H1 (cell line): ENCODE measurements around the gene PRTN3. TPM values are rescaled to one million over a fixed set of nuclear protein-coding genes. Genes with fewer than 3 reads are reported as not detected.

ENCODE experiments used
- CTCF ChIA-PET: fragments of 300-600 bp; sonication (Branson Sonifier 250); formaldehyde crosslinking; loops from one replicate; lab custom pipeline; 2021; ENCODE audit not compliant: partially characterized antibody; lab: Charles Lee
- POLR2A ChIA-PET: fragments of 300-600 bp; sonication (Branson Sonifier 250); formaldehyde crosslinking; loops from one replicate; lab custom pipeline; 2021; ENCODE audit warnings: inconsistent platforms; ENCODE audit not compliant: partially characterized antibody; lab: Charles Lee
- DNase-seq, 2 experiments: peaks; one replicate each; pipeline versions ENCODE4 v3.0.0 to v3.0.0-alpha.2; 2010 to 2022; ENCODE audit warnings: low spot score in 2 of 2, low read depth in 1 of 2, mixed read lengths in 1 of 2
- FAIRE-seq: peaks from 2 replicates; lab custom pipeline; 2011; peaks lifted over from hg19 to GRCh38; lab: Jason Lieb, UNC
- H2AFZ ChIP-seq: 2 replicates; pipeline ENCODE4 v1.8.1; 2012; ENCODE audit warnings: low read length, inconsistent platforms
- H2AK5ac ChIP-seq: 2 replicates; pipeline ENCODE4 v1.6.1; 2013; ENCODE audit warnings: low read depth, low read length
- H2BK120ac ChIP-seq: replicated peaks from 2 replicates; pipeline ENCODE3; 2013; ENCODE audit warnings: low read depth, low read length, inconsistent platforms
- H2BK12ac ChIP-seq: 2 replicates; pipeline ENCODE4 v1.6.1; 2013; ENCODE audit warnings: low read depth, low read length
- H2BK15ac ChIP-seq: 2 replicates; pipeline ENCODE4 v1.6.1; 2013; ENCODE audit warnings: low read length
- H2BK20ac ChIP-seq: 2 replicates; pipeline ENCODE4 v1.6.1; 2013; ENCODE audit warnings: low read length
- H2BK5ac ChIP-seq: 2 replicates; pipeline ENCODE4 v1.6.1; 2013; ENCODE audit warnings: low read depth, low read length
- H3K14ac ChIP-seq: 2 replicates; pipeline ENCODE4 v1.6.1; 2013; ENCODE audit warnings: inconsistent platforms; ENCODE audit not compliant: insufficient read length
- H3K18ac ChIP-seq: 2 replicates; pipeline ENCODE4 v1.6.1; 2013; ENCODE audit warnings: low read length; ENCODE audit errors: extremely low read depth
- H3K23ac ChIP-seq: 2 replicates; pipeline ENCODE4 v1.6.1; 2013; ENCODE audit warnings: inconsistent platforms; ENCODE audit not compliant: insufficient read length
- H3K23me2 ChIP-seq: 2 replicates; pipeline ENCODE4 v1.6.1; 2013; ENCODE audit warnings: low read depth, low read length
- H3K27ac ChIP-seq: 2 replicates; pipeline ENCODE4 v1.6.1; 2011; ENCODE audit warnings: low read depth, low read length, inconsistent platforms
- H3K27me3 ChIP-seq, 4 experiments: replicated peaks in 1 of 4; 1 replicate in 1 of 4; 2 replicates in 3 of 4; pipeline versions ENCODE4 v1.6.1 to v1.8.1; 2011 to 2013; ENCODE audit warnings: low read length in 3 of 4, mild to moderate bottlenecking in 3 of 4, inconsistent platforms in 2 of 4, mixed read lengths in 2 of 4, moderate library complexity in 1 of 4; ENCODE audit not compliant: control insufficient read depth in 3 of 4, insufficient read depth in 3 of 4; ENCODE audit errors: extremely low read depth in 1 of 4
- H3K36me3 ChIP-seq, 4 experiments: 2 replicates each; pipeline versions ENCODE4 v1.6.1 to v1.8.1; 2011 to 2013; ENCODE audit warnings: mild to moderate bottlenecking in 4 of 4, low read length in 3 of 4, moderate library complexity in 2 of 4, control low read depth in 1 of 4, inconsistent platforms in 1 of 4; ENCODE audit not compliant: insufficient read depth in 4 of 4, control insufficient read depth in 2 of 4
- H3K4ac ChIP-seq: replicated peaks from 2 replicates; pipeline ENCODE3; 2013; ENCODE audit warnings: low read length, low read depth, mixed read lengths, inconsistent platforms; ENCODE audit not compliant: insufficient read length
- H3K4me1 ChIP-seq, 4 experiments: replicated peaks in 1 of 4; 1 replicate in 1 of 4; 2 replicates in 3 of 4; pipeline versions ENCODE4 v1.6.1 to v1.8.1; 2011 to 2013; ENCODE audit warnings: low read length in 3 of 4, inconsistent platforms in 2 of 4, mixed read lengths in 1 of 4; ENCODE audit not compliant: insufficient read depth in 4 of 4, control insufficient read depth in 3 of 4
- H3K4me2 ChIP-seq, 2 experiments: 2 replicates each; pipeline versions ENCODE4 v1.6.1 to v1.8.1; 2011 to 2013; ENCODE audit warnings: low read depth in 2 of 2, low read length in 2 of 2, control low read depth in 1 of 2, inconsistent platforms in 1 of 2, mild to moderate bottlenecking in 1 of 2; ENCODE audit not compliant: insufficient read depth in 1 of 2
- H3K4me3 ChIP-seq, 4 experiments: fragments of 200-600, 300-600 bp in 1 of 4; sonication (generic), shearing (Covaris generic), sonication (Bioruptor Twin) in 1 of 4; 2 replicates each; pipeline versions ENCODE4 v1.5.1 to v1.8.1; 2011 to 2016; ENCODE audit warnings: low read length in 4 of 4, low read depth in 3 of 4, control low read depth in 2 of 4, inconsistent platforms in 2 of 4, mild to moderate bottlenecking in 2 of 4, mixed read lengths in 1 of 4, moderate library complexity in 1 of 4; ENCODE audit not compliant: insufficient read depth in 2 of 4; ENCODE audit errors: extremely low read depth in 1 of 4
- H3K56ac ChIP-seq: replicated peaks from 2 replicates; pipeline ENCODE3; 2013; ENCODE audit warnings: low read depth, mild to moderate bottlenecking, mixed read lengths, low read length, inconsistent platforms; ENCODE audit not compliant: insufficient read length
- H3K79me1 ChIP-seq: 2 replicates; pipeline ENCODE4 v1.6.1; 2013; ENCODE audit warnings: low read depth, low read length, control low read depth
- H3K79me2 ChIP-seq, 2 experiments: 2 replicates each; pipeline versions ENCODE4 v1.6.1 to v1.8.1; 2012 to 2013; ENCODE audit warnings: low read length in 2 of 2, mild to moderate bottlenecking in 2 of 2, inconsistent platforms in 1 of 2; ENCODE audit not compliant: insufficient read depth in 2 of 2, control insufficient read depth in 1 of 2
- H3K9ac ChIP-seq, 4 experiments: replicated peaks in 1 of 4; 1 replicate in 1 of 4; 2 replicates in 3 of 4; pipeline versions ENCODE4 v1.6.1 to v1.8.1; 2011 to 2013; ENCODE audit warnings: low read depth in 3 of 4, low read length in 3 of 4, control low read depth in 2 of 4, mild to moderate bottlenecking in 2 of 4, moderate library complexity in 2 of 4, inconsistent platforms in 1 of 4; ENCODE audit errors: extremely low read depth in 1 of 4
- H3K9me3 ChIP-seq, 2 experiments: 2 replicates each; pipeline versions ENCODE4 v1.6.1 to v1.8.1; 2012 to 2013; ENCODE audit warnings: mild to moderate bottlenecking in 2 of 2, moderate library complexity in 2 of 2, control low read depth in 1 of 2, inconsistent platforms in 1 of 2, low read depth in 1 of 2, low read length in 1 of 2, mixed read lengths in 1 of 2; ENCODE audit not compliant: insufficient read depth in 2 of 2
- H4K20me1 ChIP-seq, 2 experiments: replicated peaks in 1 of 2; 2 replicates each; pipeline versions ENCODE3 to v1.8.1; 2011 to 2013; ENCODE audit warnings: inconsistent platforms in 2 of 2, low read length in 2 of 2, mild to moderate bottlenecking in 1 of 2; ENCODE audit not compliant: insufficient read depth in 2 of 2, control insufficient read depth in 1 of 2
- H4K5ac ChIP-seq: 2 replicates; pipeline ENCODE4 v1.6.1; 2013; ENCODE audit warnings: low read length, low read depth, mixed read lengths, inconsistent platforms; ENCODE audit not compliant: insufficient read length
- H4K8ac ChIP-seq: 2 replicates; pipeline ENCODE4 v1.8.0; 2013; ENCODE audit warnings: mild to moderate bottlenecking, moderate library complexity, low read length, inconsistent platforms; ENCODE audit not compliant: insufficient read depth; ENCODE audit errors: extremely low read depth
- H4K91ac ChIP-seq: replicated peaks from 2 replicates; pipeline ENCODE3; 2013; ENCODE audit warnings: low read length, mixed read lengths, inconsistent platforms; ENCODE audit not compliant: insufficient read length
- EGR1 ChIP-seq: IDR thresholded peaks from 2 replicates; pipeline ENCODE4 v1.6.1; 2011; ENCODE audit warnings: low read depth, low read length, borderline replicate concordance
- POU5F1 ChIP-seq: IDR thresholded peaks from 2 replicates; pipeline ENCODE4 v1.6.1; 2011; ENCODE audit warnings: low read depth, mild to moderate bottlenecking, low read length, moderate library complexity
- RBBP5 ChIP-seq: IDR thresholded peaks from 2 replicates; pipeline ENCODE4 v1.7.1; 2012; ENCODE audit warnings: low read depth, mild to moderate bottlenecking, inconsistent platforms, low read length, moderate library complexity, borderline replicate concordance
- RNF2 ChIP-seq: fragments of 200-900, 300-1000 bp; sonication (generic); IDR thresholded peaks from 2 replicates; pipeline ENCODE4 v1.7.1; 2016; ENCODE audit warnings: borderline replicate concordance, low read depth, mild to moderate bottlenecking, antibody characterized with exemption, low read length; ENCODE audit not compliant: poor library complexity, severe bottlenecking; ENCODE audit errors: missing control alignments
- WGBS, 2 experiments: shearing (Covaris generic) in 1 of 2; methylation state at CpG; one replicate each; pipeline versions ENCODE4 v1.1.6 to v1.1.7; 2013 to 2015; ENCODE audit warnings: low lambda C conversion rate in 2 of 2, mixed read lengths in 2 of 2, inconsistent platforms in 1 of 2, low coverage in 1 of 2, missing lambda C conversion rate in 1 of 2; ENCODE audit not compliant: insufficient replicate concordance in 2 of 2, insufficient coverage in 1 of 2, insufficient read length in 1 of 2; ENCODE audit errors: extremely low coverage in 1 of 2, missing lambda C conversion rate in 1 of 2; 5-methylcytosine and 5-hydroxymethylcytosine counted together
- polyA plus RNA-seq, 7 experiments: library from polyadenylated mRNA; depleted of rRNA in 3 of 7; stranded (reverse) in 5 of 7; unstranded in 2 of 7; fragments of >200 nt in 5 of 7; fragments of 200-250 nt in 2 of 7; gene quantifications; 1 replicate in 5 of 7; 2 replicates in 1 of 7; 4 replicates in 1 of 7; pipeline versions ENCODE4 v1.2.1 to v1.2.3, GENCODE V29; 2011 to 2013; ENCODE audit warnings: missing spikeins in 2 of 7, mixed read lengths in 2 of 7
- total RNA-seq: library from RNA; stranded (reverse); fragmentation: NEBNext Ultra II Directional; extraction: Animal tissue kit (Norgen Biotek cat#: 25700); gene quantifications from 2 replicates; pipeline ENCODE4 v1.2.1, GENCODE V29; 2021

The PRTN3 gene
- total and polyA plus RNA-seq, 2 of the 8 experiments (the other 6 are each of a cell fraction or from before 2014, with no cell fraction given): 0.39 to 2.1 TPM

- H3K36me3 ChIP-seq: no peaks in the 10 kb centered on the region
- H2AFZ ChIP-seq: no peak overlapping the region
- H2BK120ac ChIP-seq: no peak overlapping the region
- H3K23ac ChIP-seq: no peak overlapping the region
- peaks cover 9 to 25% (median 13%) of the 10 kb centered on the region in 4 experiments for H3K27me3 ChIP-seq
- peak overlapping the region; percentile 80 for H4K91ac ChIP-seq
- FAIRE-seq (no peak), DNase-seq (no peak)
- H4K20me1 ChIP-seq: peaks cover 0 to 8% of the 10 kb centered on the region in 2 experiments
- no peak overlapping the region for H2BK20ac ChIP-seq
- H2BK5ac ChIP-seq: peak overlapping the region; percentile 77; the same call in 1 of the 2 replicates
- no peak overlapping the region for H3K4ac ChIP-seq
- H2AK5ac ChIP-seq: no peak overlapping the region
- H3K14ac ChIP-seq: no peak overlapping the region
- H3K4me2 ChIP-seq: peak overlapping the region; percentile 55 to 62
- H3K4me1 ChIP-seq: peaks cover 0 to 5% (median 3%) of the 10 kb centered on the region in 4 experiments; a peak in 6 of 7 replicates
- no peak overlapping the region for H3K9ac ChIP-seq
- no peaks in the 10 kb centered on the region for H3K79me1 ChIP-seq
- peaks cover 10% of the 10 kb centered on the region; the same call in 1 of the 2 replicates for H3K23me2 ChIP-seq
- ChIA-PET POLR2A (interaction anchor here (1.3 to 1.7 kb wide), 2 partner anchors 58 to 123 kb away, joined by 5 read pairs; partner anchors contain the start of gene WDR18), CTCF (interaction anchor here (0.7 kb wide), 1 partner anchor 91 kb away, joined by 3 read pairs; no protein-coding TSS in a partner anchor)
- H3K79me2 ChIP-seq: no peaks in the 10 kb centered on the region
- no peak for TF ChIP-seq EGR1
- TF ChIP-seq RNF2: peak; percentile 66
- no peak for TF ChIP-seq POU5F1
- no peak for TF ChIP-seq RBBP5
- H3K9me3 ChIP-seq: no peaks in the 10 kb centered on the region
- WGBS, 2 experiments: 21% methylated on average over 5 of the region's 35 CpGs; no CpG with 5 or more reads in 1 of the 2 experiments
- peak overlapping the region in 2 of 4 experiments; percentile 8 to 44; a peak in 3 of 8 replicates for H3K4me3 ChIP-seq
- peak overlapping the region; percentile 93; the same call in 1 of the 2 replicates for H4K8ac ChIP-seq
- no peak overlapping the region for H3K27ac ChIP-seq
- H3K56ac ChIP-seq: no peak overlapping the region
- no peak overlapping the region; the same call in 1 of the 2 replicates for H3K18ac ChIP-seq
- H4K5ac ChIP-seq: peak overlapping the region; percentile 52
- H2BK12ac ChIP-seq: peak overlapping the region; percentile 92; the same call in 1 of the 2 replicates
- no peak overlapping the region; the same call in 1 of the 2 replicates for H2BK15ac ChIP-seq
These were observed 20.4 kb downstream of the PRTN3 start for GRCh38 chr19:861141-861755.
